Sigmoid colon (tissue), 7 donors: ENCODE results near the gene YTHDF1. TPM values are rescaled to one million over a fixed set of nuclear protein-coding genes. Genes with fewer than 3 reads are reported as not detected.

ENCODE experiments used
- DNase-seq: peaks from one replicate; pipeline ENCODE4 v3.0.0-alpha.2; 2019
- H3K27ac ChIP-seq, 4 donors: fragments of 200-600 bp; sonication (generic); one replicate each; pipeline ENCODE4 v1.5.1; 2016 to 2019; ENCODE audit warnings: mild to moderate bottlenecking in 1 of 4
- H3K27me3 ChIP-seq, 3 donors: fragments of 200-600 bp; sonication (generic); one replicate each; pipeline ENCODE4 v1.5.1; 2019; ENCODE audit warnings: mild to moderate bottlenecking in 1 of 3
- H3K36me3 ChIP-seq, 4 donors: fragments of 200-600 bp; sonication (generic); one replicate each; pipeline ENCODE4 v1.5.1; 2016 to 2019
- H3K4me1 ChIP-seq, 4 donors: fragments of 200-600 bp; sonication (generic); one replicate each; pipeline ENCODE4 v1.5.1; 2017 to 2019
- H3K4me3 ChIP-seq, 4 donors: fragments of 200-600 bp; sonication (generic); one replicate each; pipeline ENCODE4 v1.5.1; 2017 to 2019; ENCODE audit warnings: mild to moderate bottlenecking in 2 of 4, moderate library complexity in 1 of 4
- H3K9me3 ChIP-seq, 4 donors: fragments of 200-600 bp in 3 of 4; sonication (generic) in 3 of 4; one replicate each; pipeline versions ENCODE4 v1.5.1 to v1.6.1; 2013 to 2019
- EP300 ChIP-seq, 4 donors: sonication (generic); formaldehyde crosslinking; IDR thresholded peaks; one replicate each; pipeline ENCODE4 v1.6.1; 2017; ENCODE audit warnings: antibody characterized with exemption in 4 of 4
- POLR2A ChIP-seq, 2 donors: fragments of 450-650 bp; IDR thresholded peaks; one replicate each; pipeline ENCODE4 v1.6.1; 2016; ENCODE audit warnings: antibody characterized with exemption in 2 of 2, mild to moderate bottlenecking in 2 of 2, moderate library complexity in 2 of 2
- POLR2AphosphoS5 ChIP-seq, 4 donors: sonication (generic); formaldehyde crosslinking; IDR thresholded peaks; one replicate each; pipeline ENCODE4 v1.6.1; 2017; ENCODE audit warnings: antibody characterized with exemption in 4 of 4
- WGBS, 2 donors: extraction: QIAGEN DNeasy Blood & Tissue Kit; methylation state at CpG; one replicate each; pipeline ENCODE4 v1.1.7; 2013; 5-methylcytosine and 5-hydroxymethylcytosine counted together
- intact Hi-C: fragments of 100-400 bp; cut with DNase I; formaldehyde crosslinking; loops from one replicate; pipeline ENCODE4 v1.15.1; 2023
- polyA plus RNA-seq, 3 donors: library from polyadenylated mRNA; stranded (reverse); fragments of 200-250 nt; gene quantifications; one replicate each; pipeline ENCODE4 v1.2.3, GENCODE V29; 2013
- total RNA-seq, 4 donors: library from RNA; depleted of rRNA; stranded (reverse); fragments of >200 nt; gene quantifications; one replicate each; pipeline ENCODE4 v1.1.0, GENCODE V29; 2016
- TF ChIP-seq, protein P1 (sequence below), 4 experiments: fragments of 450-650 bp in 3 of 4; fragments of 200-600 bp in 1 of 4; IDR thresholded peaks; one replicate each; pipeline ENCODE4 v1.5.1; 2016 to 2019; ENCODE audit warnings: antibody characterized with exemption in 4 of 4, mild to moderate bottlenecking in 3 of 4, moderate library complexity in 2 of 4
- donor health status: healthy with polysubstance abuse.
- donor health status: Bipolar disorder and iron deficiency.
- donor health status: healthy.

YTHDF1 gene
- total and polyA plus RNA-seq, 7 donors, result 15.3 to 25.0 (median 22.4) TPM

DNA sequence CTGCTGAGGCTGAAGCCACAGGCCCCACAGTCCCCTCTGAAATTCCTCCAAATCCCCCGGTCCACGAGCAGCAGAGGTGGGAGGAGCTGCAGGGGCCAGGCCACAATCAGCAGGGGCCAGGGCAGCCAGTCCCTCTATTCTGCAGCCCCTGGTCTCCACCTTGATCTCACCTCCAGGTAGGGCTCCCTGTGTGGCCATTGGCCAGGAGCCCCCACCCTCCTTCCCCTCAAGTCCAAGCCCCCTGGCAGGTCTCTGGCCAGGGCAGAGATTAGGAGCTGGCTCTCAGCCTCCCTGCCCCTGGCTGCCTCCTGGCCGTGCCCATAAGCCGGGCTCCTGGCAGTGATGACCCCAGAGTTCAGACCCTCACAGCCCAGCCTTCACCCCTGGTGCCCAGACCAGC lies 34.7 kb downstream of the YTHDF1 start:
- Histone ChIP-seq H3K27me3 (peaks cover 36 to 69% (median 59%) of the 10 kb centered on the region in 3 donors), H3K4me1 (peaks cover 0 to 34% (median 28%) of the 10 kb centered on the region in 4 donors), H3K27ac (no peak overlapping the region), H3K36me3 (no peaks in the 10 kb centered on the region), H3K9me3 (no peaks in the 10 kb centered on the region), H3K4me3 (no peak overlapping the region)
- intact Hi-C loops, result loop anchor here (5.0 kb wide), 1 partner anchor 51 kb away; no protein-coding TSS in a partner anchor
- WGBS, 2 donors, result 57 to 63% methylated on average over 4 of the region's 4 CpGs
- no peak for DNase-seq
- TF ChIP-seq POLR2AphosphoS5 (IDR thresholded peaks at IDR 0.05) (no peak), EP300 (IDR thresholded peaks at IDR 0.05) (no peak), POLR2A (IDR thresholded peaks at IDR 0.05) (no peak)
- TF ChIP-seq, protein P1, sequence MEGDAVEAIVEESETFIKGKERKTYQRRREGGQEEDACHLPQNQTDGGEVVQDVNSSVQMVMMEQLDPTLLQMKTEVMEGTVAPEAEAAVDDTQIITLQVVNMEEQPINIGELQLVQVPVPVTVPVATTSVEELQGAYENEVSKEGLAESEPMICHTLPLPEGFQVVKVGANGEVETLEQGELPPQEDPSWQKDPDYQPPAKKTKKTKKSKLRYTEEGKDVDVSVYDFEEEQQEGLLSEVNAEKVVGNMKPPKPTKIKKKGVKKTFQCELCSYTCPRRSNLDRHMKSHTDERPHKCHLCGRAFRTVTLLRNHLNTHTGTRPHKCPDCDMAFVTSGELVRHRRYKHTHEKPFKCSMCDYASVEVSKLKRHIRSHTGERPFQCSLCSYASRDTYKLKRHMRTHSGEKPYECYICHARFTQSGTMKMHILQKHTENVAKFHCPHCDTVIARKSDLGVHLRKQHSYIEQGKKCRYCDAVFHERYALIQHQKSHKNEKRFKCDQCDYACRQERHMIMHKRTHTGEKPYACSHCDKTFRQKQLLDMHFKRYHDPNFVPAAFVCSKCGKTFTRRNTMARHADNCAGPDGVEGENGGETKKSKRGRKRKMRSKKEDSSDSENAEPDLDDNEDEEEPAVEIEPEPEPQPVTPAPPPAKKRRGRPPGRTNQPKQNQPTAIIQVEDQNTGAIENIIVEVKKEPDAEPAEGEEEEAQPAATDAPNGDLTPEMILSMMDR (IDR thresholded peaks at IDR 0.05), result no peak

DNA sequence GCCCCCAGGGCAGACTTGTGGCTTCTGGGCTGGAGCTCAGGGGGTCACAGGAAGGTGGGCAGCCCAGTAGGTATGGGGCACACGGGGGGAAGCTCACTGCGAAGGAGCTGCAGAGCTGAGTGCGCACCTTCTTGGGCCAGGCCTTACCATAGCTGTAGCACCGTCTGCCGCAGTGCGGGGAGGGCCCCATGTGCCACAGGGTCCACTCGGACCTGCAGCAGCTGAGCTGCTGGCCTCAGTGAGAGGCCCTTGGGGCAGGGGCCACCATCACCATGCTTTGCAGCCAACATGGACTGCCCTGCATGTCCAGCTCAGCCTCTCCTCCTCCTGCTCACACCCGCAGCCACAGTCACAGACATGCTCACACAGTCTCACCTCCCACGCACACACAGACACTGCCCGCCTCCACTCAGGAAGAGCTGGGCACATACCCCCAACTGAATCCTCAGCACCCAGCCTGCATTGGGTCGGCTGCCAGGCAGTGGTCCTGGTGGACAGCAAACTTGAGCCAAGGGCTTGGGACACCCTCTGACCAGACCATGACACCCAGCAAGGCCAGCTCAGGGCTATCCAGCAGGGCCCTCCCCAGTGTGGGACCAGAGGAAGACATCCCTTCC lies 35.3 kb downstream of the YTHDF1 start:
- Histone ChIP-seq H3K9me3 (no peaks in the 10 kb centered on the region), H3K4me3 (no peak overlapping the region), H3K36me3 (no peaks in the 10 kb centered on the region), H3K4me1 (peaks cover 0 to 40% (median 28%) of the 10 kb centered on the region in 4 donors), H3K27ac (no peak overlapping the region), H3K27me3 (peaks cover 40 to 74% (median 64%) of the 10 kb centered on the region in 3 donors)
- WGBS, 2 donors, result 81 to 85% methylated on average over 11 of the region's 11 CpGs
- intact Hi-C loops, result loop anchor here (5.0 kb wide), 1 partner anchor 52 kb away; no protein-coding TSS in a partner anchor
- TF ChIP-seq, protein P1 (IDR thresholded peaks at IDR 0.05), result no peak
- TF ChIP-seq EP300 (IDR thresholded peaks at IDR 0.05) (no peak), POLR2A (IDR thresholded peaks at IDR 0.05) (no peak), POLR2AphosphoS5 (IDR thresholded peaks at IDR 0.05) (no peak)
- DNase-seq, result no peak

DNA sequence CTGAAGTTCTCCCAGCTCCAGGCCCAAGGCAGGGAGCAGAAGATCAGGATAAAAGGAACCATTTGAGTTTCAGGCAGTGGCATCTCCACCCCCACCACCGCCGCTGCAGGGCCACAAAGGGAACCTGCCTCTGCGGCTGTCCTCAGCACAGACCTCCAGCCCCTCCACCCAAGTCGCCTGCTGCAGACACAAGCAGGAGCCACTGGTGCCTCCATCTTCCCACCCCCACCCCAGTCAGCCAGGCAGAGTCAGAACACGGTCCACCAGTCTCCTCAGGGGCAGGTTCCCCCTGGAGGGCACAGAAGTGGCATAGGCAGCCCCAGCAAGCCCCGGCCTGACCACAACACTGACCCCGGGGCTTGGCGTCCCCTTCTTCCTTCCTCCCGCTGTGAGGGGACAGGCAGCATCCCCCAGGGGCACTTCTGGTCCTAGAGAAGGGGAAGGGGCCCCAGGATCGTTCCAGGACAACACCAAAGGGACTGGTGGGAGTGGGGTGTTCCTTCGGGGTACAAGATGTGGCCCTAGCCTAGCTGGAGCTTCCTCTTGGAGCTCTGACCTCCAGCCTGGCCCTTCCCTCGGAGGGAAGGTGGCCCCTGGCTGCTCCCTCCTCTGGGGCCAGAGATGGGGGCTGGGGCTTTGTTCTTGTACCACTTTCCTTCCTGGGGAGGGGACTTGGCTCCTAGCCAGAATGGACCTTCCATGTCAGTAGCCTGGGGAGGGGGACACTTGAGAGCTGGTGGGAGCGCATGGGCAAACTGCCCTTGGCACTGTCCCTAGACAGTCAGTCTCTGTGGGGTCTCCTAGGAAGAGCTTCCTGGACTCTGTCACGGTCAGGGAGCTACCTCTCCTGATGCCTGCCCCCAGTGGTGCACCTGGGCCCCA lies 36.0 kb downstream of the YTHDF1 start:
- no peaks in the 10 kb centered on the region for H3K36me3 ChIP-seq
- no peaks in the 10 kb centered on the region for H3K9me3 ChIP-seq
- intact Hi-C loops, result loop anchor here (1.0 to 5.0 kb wide), 2 partner anchors 52 to 124 kb away; no protein-coding TSS in a partner anchor
- peaks cover 48 to 82% (median 72%) of the 10 kb centered on the region in 3 donors for H3K27me3 ChIP-seq
- no peak overlapping the region for H3K4me3 ChIP-seq
- H3K27ac ChIP-seq, result no peak overlapping the region
- TF ChIP-seq EP300 (IDR thresholded peaks at IDR 0.05), result no peak
- TF ChIP-seq POLR2AphosphoS5 (IDR thresholded peaks at IDR 0.05), result no peak
- WGBS, 2 donors, result 35 to 43% methylated on average over 14 of the region's 14 CpGs
- H3K4me1 ChIP-seq, result peaks cover 0 to 46% (median 33%) of the 10 kb centered on the region in 4 donors
- DNase-seq, result no peak

DNA sequence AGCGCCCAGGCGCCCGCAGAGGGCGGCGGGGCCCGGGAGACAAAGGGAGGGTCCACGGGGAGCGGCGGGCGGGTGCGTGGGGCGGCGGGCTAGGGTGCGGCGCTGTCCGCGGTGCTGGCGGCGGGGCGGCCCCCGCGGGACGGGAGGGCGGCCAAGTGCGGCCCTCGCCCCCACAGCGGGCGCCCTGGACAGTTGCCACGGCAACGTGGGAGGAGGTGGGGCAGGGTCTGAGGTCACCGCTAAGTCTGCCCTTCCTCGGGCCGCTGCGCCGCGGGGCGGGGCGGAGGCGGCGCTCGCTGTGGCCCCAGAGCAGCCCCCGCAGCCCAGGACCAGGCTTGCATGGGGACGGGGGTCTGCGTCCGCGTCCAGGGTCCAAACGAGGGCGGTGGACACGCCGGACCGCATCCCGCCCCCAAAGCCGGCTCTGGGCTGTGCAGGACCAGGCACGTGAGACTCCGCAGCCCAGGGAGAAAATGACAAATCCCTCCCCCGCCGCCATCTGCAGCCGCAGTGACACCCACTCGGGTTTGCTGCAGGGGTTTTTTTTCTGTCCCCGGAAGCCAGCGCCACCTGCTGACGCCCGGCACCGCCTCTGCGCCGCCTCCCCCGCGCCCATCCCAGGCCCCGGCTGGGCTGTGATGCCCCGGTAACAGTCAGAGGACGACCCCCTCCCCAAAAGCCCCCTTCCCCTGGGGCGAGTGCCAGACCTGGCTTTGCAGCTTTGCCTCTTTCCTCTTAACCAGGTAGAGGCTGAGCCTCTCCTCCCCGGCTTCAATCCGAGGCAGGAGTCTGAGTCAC lies 36.8 kb downstream of the YTHDF1 start:
- no peaks in the 10 kb centered on the region for H3K9me3 ChIP-seq
- DNase-seq, result no peak
- H3K27me3 ChIP-seq, result peaks cover 56 to 90% (median 80%) of the 10 kb centered on the region in 3 donors
- peak overlapping the region in 3 of 4 donors; percentile 5 to 31 (median 16) for H3K4me3 ChIP-seq
- H3K27ac ChIP-seq, result no peak overlapping the region
- peaks cover 0 to 50% (median 35%) of the 10 kb centered on the region in 4 donors for H3K4me1 ChIP-seq
- intact Hi-C loops, result loop anchor here (1.0 kb wide), 1 partner anchor 123 kb away; no protein-coding TSS in a partner anchor
- WGBS, 2 donors, result 1 to 3% methylated on average over 74 of the region's 74 CpGs
- H3K36me3 ChIP-seq, result no peaks in the 10 kb centered on the region
- TF ChIP-seq POLR2A (IDR thresholded peaks at IDR 0.05), result no peak
- TF ChIP-seq, protein P1 (IDR thresholded peaks at IDR 0.05), result peak in 1 of 4 experiments; percentile 44
